Body of pancreas (tissue), 4 donors: ENCODE results near the gene SLC26A4. TPM values are rescaled to one million over a fixed set of nuclear protein-coding genes. Genes with fewer than 3 reads are reported as not detected.
"Not testable (repeated sequence)": the region's sequence is repeated elsewhere in the genome, so short reads cannot be mapped to it uniquely, and the experiment has no call there.

Experiments
- ATAC-seq: fragments of 150-250 bp; one replicate; pipeline ENCODE4 v1.9.1; 2016
- DNase-seq, 4 donors: peaks; one replicate each; pipeline ENCODE4 v3.0.0-alpha.2; 2019
- H3K27ac ChIP-seq, 4 donors: fragments of 200-600 bp; sonication (generic); 1 replicate in 3 of 4; 2 replicates in 1 of 4; pipeline versions ENCODE4 v1.5.1 to v1.6.1; 2016 to 2019; ENCODE audit warnings: mild to moderate bottlenecking in 1 of 4, mixed read lengths in 1 of 4, moderate library complexity in 1 of 4
- H3K27me3 ChIP-seq, 2 donors: fragments of 200-600 bp; sonication (generic); one replicate each; pipeline ENCODE4 v1.6.0; 2016; ENCODE audit warnings: mild to moderate bottlenecking in 1 of 2
- H3K36me3 ChIP-seq, 2 donors: fragments of 200-600 bp; sonication (generic); replicated peaks in 1 of 2; 2 replicates each; pipeline ENCODE4 v1.5.1; 2016; ENCODE audit warnings: low read depth in 2 of 2; ENCODE audit not compliant: insufficient read depth in 1 of 2
- H3K4me1 ChIP-seq: fragments of 200-600 bp; sonication (generic); one replicate; pipeline ENCODE4 v1.6.0; 2016
- H3K4me3 ChIP-seq, 2 donors: fragments of 200-600 bp; sonication (generic); 1 replicate in 1 of 2; 2 replicates in 1 of 2; pipeline ENCODE4 v1.5.1; 2016 to 2019
- H3K9me3 ChIP-seq, 3 donors: fragments of 200-600 bp; sonication (generic); 1 replicate in 2 of 3; 2 replicates in 1 of 3; pipeline ENCODE4 v1.5.1; 2016
- POLR2A ChIP-seq, 3 donors: fragments of 450-650 bp; IDR thresholded peaks; one replicate each; pipeline ENCODE4 v1.6.1; 2016; ENCODE audit warnings: antibody characterized with exemption in 3 of 3, mild to moderate bottlenecking in 2 of 3
- WGBS, 2 donors: methylation state at CpG; one replicate each; pipeline ENCODE4 v1.1.5; 2017; 5-methylcytosine and 5-hydroxymethylcytosine counted together
- intact Hi-C: fragments of 100-400 bp; cut with DNase I; formaldehyde crosslinking; loops from one replicate; pipeline ENCODE4 v1.15.1; 2023
- total RNA-seq, 2 donors: library from RNA; depleted of rRNA; stranded (reverse); fragments of >200 nt; gene quantifications; one replicate each; pipeline ENCODE4 v1.1.0, GENCODE V29; 2016
- TF ChIP-seq, protein P1 (sequence below), 7 experiments: fragments of 450-650 bp in 4 of 7; fragments of 200-600 bp in 3 of 7; sonication (generic) in 3 of 7; IDR thresholded peaks; one replicate each; pipeline ENCODE4 v1.5.1; 2016 to 2019; ENCODE audit warnings: antibody characterized with exemption in 7 of 7

SLC26A4 gene
- total RNA-seq, 2 donors from 2014 or later: 0.26 to 0.33 TPM

DNA sequence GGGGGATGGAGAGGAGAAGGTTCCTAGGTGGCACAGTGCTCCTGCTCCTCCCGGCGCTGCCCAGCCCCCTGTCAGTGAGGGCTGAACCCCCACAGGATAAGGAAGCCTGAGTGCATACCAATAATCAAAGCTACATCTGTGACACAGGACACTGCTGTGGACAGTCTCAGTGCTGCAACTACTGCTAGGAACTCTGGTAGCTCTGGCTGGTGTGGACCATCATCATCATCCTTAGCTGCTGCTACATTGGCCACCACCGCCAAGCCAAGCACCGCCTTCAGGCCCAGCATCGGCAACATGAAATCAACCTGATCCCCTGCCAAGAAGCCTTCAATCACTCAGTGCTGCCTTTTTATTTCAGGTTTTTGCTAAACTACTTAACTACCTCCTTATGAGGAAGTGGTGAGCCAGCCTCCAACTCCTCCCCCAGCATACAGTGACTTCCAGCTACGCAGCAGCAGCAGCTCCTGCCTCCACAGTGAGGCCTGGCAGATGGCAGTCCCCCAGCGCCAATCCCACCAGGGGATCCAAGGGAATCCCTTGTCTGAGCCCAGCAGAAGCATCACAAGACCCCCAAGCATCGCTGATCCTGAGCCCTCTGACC lies 32.1 kb upstream of the SLC26A4 start:
- no peak for DNase-seq
- WGBS, 2 donors: 81 to 87% methylated on average over 7 to 8 of the region's 8 CpGs
- no peak for TF ChIP-seq POLR2A (IDR thresholded peaks at IDR 0.05)
- Histone ChIP-seq H3K4me3 (no peak overlapping the region), H3K27me3 (no peaks in the 10 kb centered on the region), H3K27ac (no peak overlapping the region), H3K36me3 (no peaks in the 10 kb centered on the region), H3K4me1 (no peaks in the 10 kb centered on the region), H3K9me3 (no peaks in the 10 kb centered on the region)
- no peak for ATAC-seq
- intact Hi-C loops: no loop called here

DNA sequence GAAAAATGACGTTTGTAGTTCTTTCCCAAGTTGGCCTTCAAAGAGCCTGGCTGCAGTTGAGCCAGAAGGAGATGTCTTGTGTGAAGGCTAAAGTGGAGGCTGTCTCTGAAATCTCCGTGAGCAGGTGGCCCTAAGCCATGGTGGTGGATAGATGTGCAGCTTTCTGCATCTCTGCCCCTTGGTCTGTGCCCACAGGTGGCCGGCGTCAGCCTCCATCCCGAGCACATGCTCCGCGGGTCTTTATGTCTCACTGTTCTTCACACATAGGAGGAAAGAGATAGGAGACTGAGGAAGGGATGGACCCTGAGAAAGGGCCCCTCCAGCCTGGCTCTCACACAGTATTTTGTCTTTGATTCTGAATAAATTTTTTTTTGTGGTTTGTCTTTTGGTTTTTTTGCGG lies 30.3 kb upstream of the SLC26A4 start:
- intact Hi-C loops: no loop called here
- H3K4me1 ChIP-seq: no peaks in the 10 kb centered on the region
- ATAC-seq (no peak), DNase-seq (no peak)
- no peak overlapping the region for H3K4me3 ChIP-seq
- no peak for TF ChIP-seq POLR2A (IDR thresholded peaks at IDR 0.05)
- TF ChIP-seq, protein P1, sequence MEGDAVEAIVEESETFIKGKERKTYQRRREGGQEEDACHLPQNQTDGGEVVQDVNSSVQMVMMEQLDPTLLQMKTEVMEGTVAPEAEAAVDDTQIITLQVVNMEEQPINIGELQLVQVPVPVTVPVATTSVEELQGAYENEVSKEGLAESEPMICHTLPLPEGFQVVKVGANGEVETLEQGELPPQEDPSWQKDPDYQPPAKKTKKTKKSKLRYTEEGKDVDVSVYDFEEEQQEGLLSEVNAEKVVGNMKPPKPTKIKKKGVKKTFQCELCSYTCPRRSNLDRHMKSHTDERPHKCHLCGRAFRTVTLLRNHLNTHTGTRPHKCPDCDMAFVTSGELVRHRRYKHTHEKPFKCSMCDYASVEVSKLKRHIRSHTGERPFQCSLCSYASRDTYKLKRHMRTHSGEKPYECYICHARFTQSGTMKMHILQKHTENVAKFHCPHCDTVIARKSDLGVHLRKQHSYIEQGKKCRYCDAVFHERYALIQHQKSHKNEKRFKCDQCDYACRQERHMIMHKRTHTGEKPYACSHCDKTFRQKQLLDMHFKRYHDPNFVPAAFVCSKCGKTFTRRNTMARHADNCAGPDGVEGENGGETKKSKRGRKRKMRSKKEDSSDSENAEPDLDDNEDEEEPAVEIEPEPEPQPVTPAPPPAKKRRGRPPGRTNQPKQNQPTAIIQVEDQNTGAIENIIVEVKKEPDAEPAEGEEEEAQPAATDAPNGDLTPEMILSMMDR (IDR thresholded peaks at IDR 0.05): no peak
- WGBS, 2 donors: 91 to 95% methylated on average over 8 of the region's 8 CpGs
- no peaks in the 10 kb centered on the region for H3K36me3 ChIP-seq
- no peak overlapping the region for H3K27ac ChIP-seq
- no peaks in the 10 kb centered on the region for H3K27me3 ChIP-seq
- no peaks in the 10 kb centered on the region for H3K9me3 ChIP-seq

- H3K36me3 ChIP-seq: no peaks in the 10 kb centered on the region
- intact Hi-C loops: no loop called here
- 89 to 94% methylated on average over 10 to 12 of the region's 12 CpGs for WGBS, 2 donors
- DNase-seq: no peak
- H3K9me3 ChIP-seq: no peaks in the 10 kb centered on the region
- no peak for ATAC-seq
- no peak overlapping the region for H3K27ac ChIP-seq
- H3K4me1 ChIP-seq: no peaks in the 10 kb centered on the region
- TF ChIP-seq POLR2A (IDR thresholded peaks at IDR 0.05): no peak
- TF ChIP-seq, protein P1 (IDR thresholded peaks at IDR 0.05): no peak
- H3K27me3 ChIP-seq: no peaks in the 10 kb centered on the region
- no peak overlapping the region for H3K4me3 ChIP-seq
Observed at GRCh38 chr7:107631588-107632491, 28.8 kb upstream of the SLC26A4 start.

GRCh38 chr7:107632492-107632865 lies 28.1 kb upstream of the SLC26A4 start:
- WGBS, 2 donors: 85 to 94% methylated on average over 2 of the region's 2 CpGs
- intact Hi-C loops: no loop called here

GRCh38 chr7:107638594-107638993 lies 22.0 kb upstream of the SLC26A4 start:
- no peaks in the 10 kb centered on the region for H3K4me1 ChIP-seq
- no peak overlapping the region for H3K4me3 ChIP-seq
- no peaks in the 10 kb centered on the region for H3K9me3 ChIP-seq
- DNase-seq (no peak), ATAC-seq (no peak)
- intact Hi-C loops: no loop called here
- WGBS, 2 donors: 78 to 90% methylated on average over 1 of the region's 1 CpG
- no peak overlapping the region for H3K27ac ChIP-seq
- H3K27me3 ChIP-seq: no peaks in the 10 kb centered on the region
- no peak for TF ChIP-seq POLR2A (IDR thresholded peaks at IDR 0.05)
- TF ChIP-seq, protein P1 (IDR thresholded peaks at IDR 0.05): no peak
- H3K36me3 ChIP-seq: no peaks in the 10 kb centered on the region

More at GRCh38 chr7:107632492-107632865, 28.1 kb upstream of the SLC26A4 start:
- no peak for DNase-seq
- TF ChIP-seq POLR2A (IDR thresholded peaks at IDR 0.05): no peak
- TF ChIP-seq, protein P1 (IDR thresholded peaks at IDR 0.05): no peak
- no peaks in the 10 kb centered on the region for H3K9me3 ChIP-seq
- no peak overlapping the region for H3K27ac ChIP-seq
- no peaks in the 10 kb centered on the region for H3K4me1 ChIP-seq
- H3K36me3 ChIP-seq: no peaks in the 10 kb centered on the region
- H3K27me3 ChIP-seq: no peaks in the 10 kb centered on the region
- no peak for ATAC-seq
- H3K4me3 ChIP-seq: no peak overlapping the region

DNA sequence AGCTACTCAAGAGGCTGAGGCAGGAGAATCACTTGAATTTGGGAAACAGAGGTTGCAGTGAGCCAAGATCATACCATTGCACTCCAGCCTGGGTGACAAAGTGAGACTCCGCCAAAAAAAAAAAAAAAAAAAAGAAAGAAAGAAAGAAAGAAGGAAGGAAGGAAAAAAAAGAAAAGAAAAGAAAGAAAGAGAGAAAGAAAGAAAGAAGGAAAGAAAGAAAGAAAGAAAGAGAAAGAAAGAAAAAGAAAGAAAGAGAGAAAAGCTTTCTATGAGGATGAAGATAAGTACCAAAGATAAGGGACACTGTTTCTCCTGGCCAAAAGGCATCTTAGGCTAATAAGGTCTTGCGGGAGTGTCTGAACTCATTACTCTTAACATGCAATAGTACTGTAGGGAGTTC lies 21.6 kb upstream of the SLC26A4 start:
- H3K36me3 ChIP-seq, DNase-seq, H3K9me3 ChIP-seq, intact Hi-C loops, ATAC-seq, H3K27ac ChIP-seq, H3K4me1 ChIP-seq, H3K4me3 ChIP-seq, H3K27me3 ChIP-seq: not testable (repeated sequence)
- WGBS, 2 donors: 90 to 91% methylated on average over 2 of the region's 2 CpGs
